Breast epithelium (tissue), 4 donors: ENCODE measurements around the gene FKRP. TPM values are rescaled to one million over a fixed set of nuclear protein-coding genes. Genes with fewer than 3 reads are reported as not detected.
A peak's percentile ranks its signal among the peaks of the same experiment; 100 is the strongest.

Source experiments
- DNase-seq, 2 donors: peaks; one replicate each; pipeline ENCODE4 v3.0.0-alpha.2; 2019; ENCODE audit warnings: low spot score in 2 of 2
- H3K27ac ChIP-seq, 2 donors: fragments of 200-600 bp; sonication (generic) in 1 of 2; one replicate each; pipeline ENCODE4 v1.5.1; 2016 to 2019; ENCODE audit warnings: mild to moderate bottlenecking in 1 of 2
- H3K27me3 ChIP-seq, 2 donors: fragments of 200-600 bp; sonication (generic) in 1 of 2; one replicate each; pipeline versions ENCODE4 v1.5.1 to v1.6.0; 2017 to 2019; ENCODE audit warnings: control low read depth in 1 of 2, mild to moderate bottlenecking in 1 of 2
- H3K36me3 ChIP-seq: fragments of 200-600 bp; one replicate; pipeline ENCODE4 v1.5.1; 2019
- H3K4me1 ChIP-seq, 2 donors: fragments of 200-600 bp; sonication (generic); one replicate each; pipeline ENCODE4 v1.5.1; 2016 to 2019; ENCODE audit warnings: control low read depth in 1 of 2
- H3K4me3 ChIP-seq, 3 donors: fragments of 200-600 bp; sonication (generic); 1 replicate in 2 of 3; 2 replicates in 1 of 3; pipeline ENCODE4 v1.5.1; 2016 to 2019; ENCODE audit warnings: mild to moderate bottlenecking in 3 of 3, moderate library complexity in 2 of 3
- H3K9me3 ChIP-seq, 2 donors: fragments of 200-600 bp; sonication (generic) in 1 of 2; one replicate each; pipeline ENCODE4 v1.5.1; 2016 to 2019; ENCODE audit warnings: control low read depth in 1 of 2
- POLR2A ChIP-seq: fragments of 450-650 bp; IDR thresholded peaks from one replicate; pipeline ENCODE4 v1.6.1; 2016; ENCODE audit warnings: antibody characterized with exemption, mild to moderate bottlenecking, moderate library complexity
- POLR2AphosphoS5 ChIP-seq, 3 donors: sonication (generic); formaldehyde crosslinking; IDR thresholded peaks; one replicate each; pipeline ENCODE4 v1.6.1; 2017; ENCODE audit warnings: antibody characterized with exemption in 3 of 3
- intact Hi-C: fragments of 100-400 bp; cut with DNase I; formaldehyde crosslinking; loops from one replicate; pipeline ENCODE4 v1.15.1; 2023; ENCODE audit warnings: low total_unique reads
- total RNA-seq, 3 donors: library from RNA; depleted of rRNA; stranded (reverse); fragments of >200 nt; gene quantifications; one replicate each; pipeline ENCODE4 v1.1.0, GENCODE V29; 2016
- TF ChIP-seq, protein P1 (sequence below), 3 donors: fragments of 450-650 bp; IDR thresholded peaks; one replicate each; pipeline ENCODE4 v1.5.1; 2016 to 2017; ENCODE audit warnings: antibody characterized with exemption in 3 of 3, mild to moderate bottlenecking in 3 of 3, moderate library complexity in 3 of 3

FKRP gene
- total RNA-seq, 3 donors from 2014 or later, result 11.4 to 23.1 (median 12.1) TPM

DNA sequence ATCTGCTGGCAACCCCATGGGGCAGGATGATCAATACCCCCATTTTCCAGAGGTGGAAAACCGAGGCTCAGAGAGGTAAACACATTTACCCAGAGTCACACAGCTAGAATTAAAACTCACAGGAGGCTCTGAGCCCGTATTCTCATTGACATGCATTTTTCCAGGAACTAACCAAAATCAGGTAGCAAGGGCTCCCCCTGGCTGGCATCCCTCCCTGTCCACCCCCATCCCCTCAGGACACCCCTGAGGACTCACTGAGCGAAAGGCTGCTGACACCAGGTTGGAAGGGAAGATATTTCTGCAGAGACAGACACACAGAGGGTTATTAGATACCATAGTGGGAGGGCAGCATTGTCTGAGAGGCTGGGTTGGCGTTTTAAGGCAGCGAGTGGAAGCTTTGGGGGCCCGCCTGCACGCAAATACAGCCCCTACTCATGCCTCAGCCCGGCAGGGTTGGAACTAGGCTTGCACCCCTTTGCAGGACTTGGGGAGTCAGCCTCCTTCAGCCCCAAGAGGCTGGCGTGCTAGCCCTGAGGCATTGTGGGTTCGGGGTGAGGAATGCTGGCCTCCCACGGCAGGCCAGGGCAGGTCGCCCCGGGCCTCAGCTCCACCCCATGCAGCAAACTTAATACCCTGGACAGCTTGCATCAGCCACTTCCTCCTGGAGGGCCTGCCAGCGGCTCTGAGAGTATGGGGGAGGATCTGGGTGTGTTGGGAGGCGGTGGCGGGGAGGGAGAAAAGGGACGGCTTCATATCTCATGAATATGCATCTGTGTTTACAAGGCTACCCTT, 38.6 kb downstream of the FKRP start:
- H3K27ac ChIP-seq, result peak overlapping the region; percentile 90 to 93
- DNase-seq, result peak; percentile 65 to 69

DNA sequence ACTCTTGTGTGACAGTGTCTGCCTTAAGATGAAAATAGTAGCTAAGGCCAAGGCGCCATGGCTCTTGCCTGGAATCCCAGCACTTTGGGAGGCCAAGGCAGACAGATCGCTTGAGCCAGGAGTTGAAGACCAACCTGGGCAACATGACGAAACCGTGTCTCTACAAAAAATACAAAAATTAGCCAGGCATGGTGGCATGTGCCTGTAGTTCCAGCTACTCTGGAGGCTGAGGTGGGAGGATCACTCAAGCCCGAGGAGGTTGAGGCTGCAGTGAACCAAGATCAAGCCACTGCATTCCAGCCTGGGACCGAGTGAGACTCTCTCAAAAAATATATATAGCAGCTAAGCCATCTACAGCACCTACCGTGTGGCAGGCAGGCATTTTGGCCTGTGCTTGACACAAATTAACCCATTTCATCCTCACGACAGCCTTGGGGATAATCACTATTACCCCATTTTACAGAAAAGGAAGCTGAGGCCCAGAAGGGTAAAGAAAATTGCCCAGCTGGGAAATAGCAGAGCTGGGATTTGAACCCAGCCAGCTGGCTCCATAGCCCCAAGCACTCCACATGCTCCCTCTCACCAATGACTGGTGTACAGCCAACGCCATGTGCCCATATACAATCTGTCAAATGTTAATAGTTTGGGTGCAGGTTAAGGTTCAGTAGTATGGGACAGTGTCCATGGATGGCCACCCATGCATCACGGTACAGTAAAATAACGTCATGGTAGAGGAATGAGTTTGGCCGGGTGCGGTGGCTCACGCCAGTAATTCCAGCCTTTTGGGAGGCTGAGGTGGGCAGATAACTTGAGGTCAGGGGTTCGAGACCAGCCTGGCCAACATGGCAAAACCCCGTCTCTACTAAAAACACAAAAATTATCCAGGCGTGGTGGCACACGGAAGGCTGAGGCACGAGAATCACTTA, 39.5 kb downstream of the FKRP start:
- Histone ChIP-seq H3K9me3 (no peaks in the 10 kb centered on the region), H3K27ac (peak overlapping the region; percentile 90 to 93), H3K27me3 (no peaks in the 10 kb centered on the region), H3K36me3 (no peaks in the 10 kb centered on the region), H3K4me3 (peak overlapping the region; percentile 92 to 95 (median 94)), H3K4me1 (peaks cover 8 to 15% of the 10 kb centered on the region in 2 donors)
- no peak for DNase-seq
- no peak for TF ChIP-seq POLR2AphosphoS5 (IDR thresholded peaks at IDR 0.05)
- TF ChIP-seq, protein P1, sequence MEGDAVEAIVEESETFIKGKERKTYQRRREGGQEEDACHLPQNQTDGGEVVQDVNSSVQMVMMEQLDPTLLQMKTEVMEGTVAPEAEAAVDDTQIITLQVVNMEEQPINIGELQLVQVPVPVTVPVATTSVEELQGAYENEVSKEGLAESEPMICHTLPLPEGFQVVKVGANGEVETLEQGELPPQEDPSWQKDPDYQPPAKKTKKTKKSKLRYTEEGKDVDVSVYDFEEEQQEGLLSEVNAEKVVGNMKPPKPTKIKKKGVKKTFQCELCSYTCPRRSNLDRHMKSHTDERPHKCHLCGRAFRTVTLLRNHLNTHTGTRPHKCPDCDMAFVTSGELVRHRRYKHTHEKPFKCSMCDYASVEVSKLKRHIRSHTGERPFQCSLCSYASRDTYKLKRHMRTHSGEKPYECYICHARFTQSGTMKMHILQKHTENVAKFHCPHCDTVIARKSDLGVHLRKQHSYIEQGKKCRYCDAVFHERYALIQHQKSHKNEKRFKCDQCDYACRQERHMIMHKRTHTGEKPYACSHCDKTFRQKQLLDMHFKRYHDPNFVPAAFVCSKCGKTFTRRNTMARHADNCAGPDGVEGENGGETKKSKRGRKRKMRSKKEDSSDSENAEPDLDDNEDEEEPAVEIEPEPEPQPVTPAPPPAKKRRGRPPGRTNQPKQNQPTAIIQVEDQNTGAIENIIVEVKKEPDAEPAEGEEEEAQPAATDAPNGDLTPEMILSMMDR (IDR thresholded peaks at IDR 0.05), result no peak
- TF ChIP-seq POLR2A, result no peak
- intact Hi-C loops, result no loop called here

More for the DNA sequence above, 38.6 kb downstream of the FKRP start:
- TF ChIP-seq, protein P1 (IDR thresholded peaks at IDR 0.05), result no peak
- TF ChIP-seq POLR2AphosphoS5 (IDR thresholded peaks at IDR 0.05), result peak in 2 of 3 donors; percentile 17 to 22
- Histone ChIP-seq H3K36me3 (no peaks in the 10 kb centered on the region), H3K4me1 (peaks cover 8 to 15% of the 10 kb centered on the region in 2 donors), H3K4me3 (peak overlapping the region; percentile 92 to 95 (median 94)), H3K27me3 (no peaks in the 10 kb centered on the region), H3K9me3 (no peaks in the 10 kb centered on the region)
- intact Hi-C loops, result no loop called here

DNA sequence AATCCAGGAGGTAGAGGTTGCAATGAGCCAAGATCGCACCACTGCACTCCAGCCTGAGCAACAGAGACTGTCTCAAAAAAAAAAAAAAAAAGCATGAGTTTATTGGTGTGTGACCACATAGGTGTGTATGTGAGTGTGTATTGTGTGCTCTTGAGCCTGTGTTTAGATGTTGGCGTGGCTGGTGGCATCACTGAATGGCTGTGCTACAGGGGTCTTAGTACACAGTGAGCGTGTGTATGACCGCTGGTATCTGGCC, 40.1 kb downstream of the FKRP start:
- peaks cover 8 to 15% of the 10 kb centered on the region in 2 donors for H3K4me1 ChIP-seq
- H3K27me3 ChIP-seq, result no peaks in the 10 kb centered on the region
- DNase-seq, result no peak
- no peaks in the 10 kb centered on the region for H3K9me3 ChIP-seq
- H3K27ac ChIP-seq, result peak overlapping the region; percentile 90 to 93
- TF ChIP-seq POLR2A (no peak), POLR2AphosphoS5 (IDR thresholded peaks at IDR 0.05) (no peak)
- TF ChIP-seq, protein P1 (IDR thresholded peaks at IDR 0.05), result no peak
- intact Hi-C loops, result no loop called here
- no peaks in the 10 kb centered on the region for H3K36me3 ChIP-seq
- peak overlapping the region; percentile 92 to 95 (median 94) for H3K4me3 ChIP-seq

DNA sequence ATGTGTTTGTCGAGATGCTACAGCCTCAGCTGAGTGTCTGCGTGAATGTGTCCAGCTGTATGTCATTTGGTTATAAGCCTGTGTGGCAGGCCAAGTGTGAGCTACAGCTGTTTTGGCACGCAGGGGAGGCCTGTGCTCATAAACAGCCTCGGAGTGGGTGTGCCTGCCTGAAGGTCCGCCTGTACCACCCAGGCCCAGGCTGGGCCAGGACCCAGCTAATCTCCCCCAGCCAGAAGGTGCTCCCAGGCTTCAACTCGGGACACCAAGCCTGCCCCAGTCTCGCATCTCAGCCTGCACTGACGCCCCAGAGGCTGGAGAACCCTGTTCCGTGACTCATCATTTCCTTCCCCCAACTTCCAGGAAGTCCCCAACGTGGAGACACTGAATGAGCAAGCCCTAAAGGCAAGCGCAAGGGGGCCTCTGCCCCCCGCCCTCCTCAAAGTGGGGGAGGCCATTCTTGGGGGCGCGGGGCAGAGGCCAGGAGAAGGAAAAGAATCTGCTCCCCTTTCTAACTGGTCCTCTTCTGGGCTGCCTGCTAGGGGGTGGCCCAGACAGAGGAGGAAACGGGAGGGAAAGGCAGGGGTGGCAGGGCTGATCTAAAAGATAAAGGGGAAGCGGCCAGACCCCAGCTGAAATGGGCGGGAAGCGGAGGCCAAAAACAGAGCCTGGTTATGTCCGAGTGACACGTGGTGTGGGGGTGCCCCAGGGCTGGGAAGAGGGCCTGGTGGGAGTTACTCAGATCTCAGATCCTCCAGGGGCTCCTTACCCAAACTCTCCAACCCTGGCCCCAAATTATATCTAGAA, 40.6 kb downstream of the FKRP start:
- peak overlapping the region; percentile 90 to 93 for H3K27ac ChIP-seq
- peak; percentile 61 to 73 for DNase-seq
- H3K36me3 ChIP-seq, result no peaks in the 10 kb centered on the region
- H3K9me3 ChIP-seq, result no peaks in the 10 kb centered on the region
- TF ChIP-seq POLR2AphosphoS5 (IDR thresholded peaks at IDR 0.05) (peak; percentile 50 to 95 (median 64)), POLR2A (peak; percentile 17)
- TF ChIP-seq, protein P1 (IDR thresholded peaks at IDR 0.05), result no peak
- H3K4me1 ChIP-seq, result peaks cover 8 to 15% of the 10 kb centered on the region in 2 donors
- intact Hi-C loops, result no loop called here
- H3K4me3 ChIP-seq, result peak overlapping the region; percentile 92 to 95 (median 94)
- no peaks in the 10 kb centered on the region for H3K27me3 ChIP-seq
